Measurements from ENCODE around the gene ESR1.
"Not testable (repeated sequence)": the region's sequence is repeated elsewhere in the genome, so short reads cannot be mapped to it uniquely, and the experiment has no call there.

ESR1 gene

GRCh38 chr6:151894426-151894825 is 86.9 kb downstream of the ESR1 start:
- not testable (repeated sequence) for DNase-seq (ENCODE audit: low read depth)

- DNase-seq (ENCODE audit: low read depth): not testable (repeated sequence)
Measured at GRCh38 chr6:151899221-151899620, 91.7 kb downstream of the ESR1 start.

GRCh38 chr6:151899796-151900195 is 92.3 kb downstream of the ESR1 start:
- DNase-seq (ENCODE audit: low read depth): not testable (repeated sequence)

- DNase-seq (ENCODE audit: low read depth): no peak
Measured at GRCh38 chr6:151900256-151900655, 92.8 kb downstream of the ESR1 start.

GRCh38 chr6:151901009-151901411 is 93.5 kb downstream of the ESR1 start:
- no peak for DNase-seq (ENCODE audit: low read depth)

- no peak for DNase-seq (ENCODE audit: low read depth)
Measured at GRCh38 chr6:151904631-151905030, 97.1 kb downstream of the ESR1 start.

GRCh38 chr6:151905072-151905471 is 97.6 kb downstream of the ESR1 start:
- no peak for DNase-seq (ENCODE audit: low read depth)

- no peak for DNase-seq (ENCODE audit: low read depth)
Measured at GRCh38 chr6:151905854-151906253, 98.4 kb downstream of the ESR1 start.

GRCh38 chr6:151911401-151911800 is 103.9 kb downstream of the ESR1 start:
- DNase-seq (ENCODE audit: low read depth): no peak

- no peak for DNase-seq (ENCODE audit: low read depth)
Measured at GRCh38 chr6:151914484-151914883, 107.0 kb downstream of the ESR1 start.

- DNase-seq (ENCODE audit: low read depth): no peak
Measured at GRCh38 chr6:151916075-151916474, 108.6 kb downstream of the ESR1 start.

- no peak for DNase-seq (ENCODE audit: low read depth)
Measured at GRCh38 chr6:151916680-151917164, 109.2 kb downstream of the ESR1 start.

- no peak for DNase-seq (ENCODE audit: low read depth)
Measured at GRCh38 chr6:151917531-151918329, 110.2 kb downstream of the ESR1 start.

GRCh38 chr6:151940307-151940706 is 132.8 kb downstream of the ESR1 start:
- no peak for DNase-seq (ENCODE audit: low read depth)

- no peak for DNase-seq (ENCODE audit: low read depth)
Measured at GRCh38 chr6:151948002-151948743, 140.7 kb downstream of the ESR1 start.

GRCh38 chr6:151958332-151958731 is 150.8 kb downstream of the ESR1 start:
- no peak for DNase-seq (ENCODE audit: low read depth)

- no peak for DNase-seq (ENCODE audit: low read depth)
Measured at GRCh38 chr6:151959086-151959485, 151.6 kb downstream of the ESR1 start.

- no peak for DNase-seq (ENCODE audit: low read depth)
Measured at GRCh38 chr6:151961809-151962208, 154.3 kb downstream of the ESR1 start.

- DNase-seq (ENCODE audit: low read depth): no peak
Measured at GRCh38 chr6:151962246-151962846, 154.9 kb downstream of the ESR1 start.

GRCh38 chr6:151963001-151963400 is 155.5 kb downstream of the ESR1 start:
- no peak for DNase-seq (ENCODE audit: low read depth)

- DNase-seq (ENCODE audit: low read depth): not testable (repeated sequence)
Measured at GRCh38 chr6:151964412-151964811, 156.9 kb downstream of the ESR1 start.

- DNase-seq (ENCODE audit: low read depth): no peak
Measured at GRCh38 chr6:151974061-151974617, 166.7 kb downstream of the ESR1 start.

All from stimulated activated CD8-positive, alpha-beta memory T cell treated with anti-CD3 and anti-CD28 coated beads, Interleukin-15, amount 100 ng/mL, for 1 hour (primary cell).